ENCODE data around the gene MRPL3.

MRPL3 gene

DNA sequence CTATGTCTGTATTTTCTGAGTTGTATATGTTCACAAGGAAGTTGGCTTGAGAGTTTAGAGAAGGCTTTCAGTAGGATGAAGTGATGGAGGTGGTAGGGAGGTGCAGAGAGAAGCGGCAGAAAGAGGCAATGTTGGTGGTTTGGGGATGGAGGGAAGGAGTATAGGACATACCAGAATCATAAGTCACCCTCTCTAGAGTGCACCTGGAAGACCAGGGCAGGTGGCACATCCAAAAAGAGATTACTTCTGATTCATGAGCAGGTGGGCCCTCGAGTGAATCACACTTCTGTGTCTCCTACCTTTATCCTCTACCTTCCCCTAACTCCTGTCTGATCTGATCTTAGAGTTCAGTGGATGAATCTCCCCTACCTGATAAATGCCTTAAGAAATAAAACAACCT lies 41.8 kb upstream of the MRPL3 start:
- TF ChIP-seq, protein P1, sequence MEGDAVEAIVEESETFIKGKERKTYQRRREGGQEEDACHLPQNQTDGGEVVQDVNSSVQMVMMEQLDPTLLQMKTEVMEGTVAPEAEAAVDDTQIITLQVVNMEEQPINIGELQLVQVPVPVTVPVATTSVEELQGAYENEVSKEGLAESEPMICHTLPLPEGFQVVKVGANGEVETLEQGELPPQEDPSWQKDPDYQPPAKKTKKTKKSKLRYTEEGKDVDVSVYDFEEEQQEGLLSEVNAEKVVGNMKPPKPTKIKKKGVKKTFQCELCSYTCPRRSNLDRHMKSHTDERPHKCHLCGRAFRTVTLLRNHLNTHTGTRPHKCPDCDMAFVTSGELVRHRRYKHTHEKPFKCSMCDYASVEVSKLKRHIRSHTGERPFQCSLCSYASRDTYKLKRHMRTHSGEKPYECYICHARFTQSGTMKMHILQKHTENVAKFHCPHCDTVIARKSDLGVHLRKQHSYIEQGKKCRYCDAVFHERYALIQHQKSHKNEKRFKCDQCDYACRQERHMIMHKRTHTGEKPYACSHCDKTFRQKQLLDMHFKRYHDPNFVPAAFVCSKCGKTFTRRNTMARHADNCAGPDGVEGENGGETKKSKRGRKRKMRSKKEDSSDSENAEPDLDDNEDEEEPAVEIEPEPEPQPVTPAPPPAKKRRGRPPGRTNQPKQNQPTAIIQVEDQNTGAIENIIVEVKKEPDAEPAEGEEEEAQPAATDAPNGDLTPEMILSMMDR (IDR thresholded peaks at IDR 0.05; ENCODE audit: low read depth, low read length, missing control alignments), result no peak
- DNase-seq (ENCODE audit: low read depth), result no peak

DNA sequence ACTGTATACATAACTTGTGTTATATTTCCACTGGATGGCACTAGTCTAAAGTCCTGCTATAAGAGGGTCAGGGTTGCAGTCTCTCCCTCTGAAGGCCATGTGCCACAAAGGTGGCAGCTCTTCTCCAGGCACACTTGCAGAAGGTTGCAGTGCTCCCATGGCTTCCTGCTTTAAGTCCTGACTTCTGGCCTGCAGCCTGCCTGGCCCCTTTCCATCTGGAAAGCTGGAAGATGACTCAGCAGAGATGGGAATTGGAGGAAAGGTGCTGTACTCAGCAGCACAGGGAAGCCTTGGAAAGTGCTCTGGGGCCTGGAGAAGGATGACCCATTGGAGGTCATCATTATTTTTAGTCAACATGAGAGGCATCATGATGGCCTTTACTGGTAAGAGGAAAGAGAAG lies 40.9 kb upstream of the MRPL3 start:
- no peak for DNase-seq (ENCODE audit: low read depth)
- TF ChIP-seq, protein P1 (IDR thresholded peaks at IDR 0.05; ENCODE audit: low read depth, low read length, missing control alignments), result no peak

More for the DNA sequence above, 41.8 kb upstream of the MRPL3 start:
- no peak overlapping the region for H3K4me3 ChIP-seq (ENCODE audit: low read depth, low read length)

DNA sequence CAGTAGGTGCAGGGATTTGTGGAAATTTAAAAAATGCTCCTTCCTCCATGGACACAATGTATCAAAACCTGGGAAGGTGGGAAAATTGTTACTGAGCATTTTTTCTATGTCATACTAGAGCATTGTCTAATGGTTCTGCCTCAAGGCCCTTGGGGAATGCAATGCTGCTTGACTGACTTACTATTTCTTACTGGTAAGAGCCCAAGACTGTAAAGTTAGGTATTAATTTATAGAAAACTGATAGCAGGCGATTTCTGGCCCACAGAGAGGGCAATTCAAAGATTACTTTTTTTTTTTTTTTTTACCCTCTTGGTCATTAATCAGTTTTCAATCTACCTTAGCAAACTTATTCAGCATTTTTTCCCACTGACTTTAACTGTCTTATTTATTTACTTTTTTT lies 38.5 kb upstream of the MRPL3 start:
- no peak overlapping the region for H3K4me3 ChIP-seq (ENCODE audit: low read depth, low read length)
- DNase-seq (ENCODE audit: low read depth), result no peak
- TF ChIP-seq, protein P1 (IDR thresholded peaks at IDR 0.05; ENCODE audit: low read depth, low read length, missing control alignments), result no peak

More for the DNA sequence above, 40.9 kb upstream of the MRPL3 start:
- no peak overlapping the region for H3K4me3 ChIP-seq (ENCODE audit: low read depth, low read length)

DNA sequence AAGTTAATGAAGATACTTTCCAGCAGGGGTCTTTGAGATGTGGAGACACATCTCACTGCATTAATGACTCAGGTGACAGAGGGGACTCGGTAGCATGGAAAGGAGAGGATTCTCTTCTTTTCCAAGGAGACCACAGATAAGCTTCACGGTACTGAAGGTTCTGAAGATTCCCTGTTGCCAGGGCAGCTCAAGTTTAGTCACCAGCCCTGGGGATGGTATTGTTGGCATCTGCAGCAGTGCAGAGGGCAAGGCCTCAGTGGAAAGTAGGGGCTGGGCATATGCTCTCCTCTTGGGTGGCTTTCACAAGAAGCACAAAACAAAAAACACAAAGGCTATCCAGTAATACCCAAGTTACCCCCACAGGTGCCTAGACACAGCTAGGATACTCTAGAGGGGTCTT lies 38.0 kb upstream of the MRPL3 start:
- DNase-seq (ENCODE audit: low read depth), result no peak
- TF ChIP-seq, protein P1 (IDR thresholded peaks at IDR 0.05; ENCODE audit: low read depth, low read length, missing control alignments), result no peak
- no peak overlapping the region for H3K4me3 ChIP-seq (ENCODE audit: low read depth, low read length)

DNA sequence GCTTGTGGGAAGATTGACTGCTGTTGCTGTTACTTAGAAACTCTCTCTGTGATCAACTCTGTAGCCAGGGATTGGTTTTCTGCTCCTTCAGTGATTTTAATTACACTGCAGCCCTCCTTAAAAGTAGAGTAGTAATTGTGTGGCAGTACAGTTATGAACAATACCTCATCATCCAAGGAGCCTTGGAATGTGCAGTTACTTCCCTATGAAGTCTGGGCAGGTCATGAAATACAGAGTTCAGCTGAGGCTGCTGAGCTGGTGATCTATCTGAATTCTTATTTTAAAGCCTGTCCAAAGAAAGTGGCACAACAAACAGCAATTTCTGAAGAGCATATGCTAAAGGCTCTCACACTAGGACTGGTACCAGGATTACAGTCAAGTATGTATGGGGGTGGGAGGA lies 37.4 kb upstream of the MRPL3 start:
- TF ChIP-seq, protein P1 (IDR thresholded peaks at IDR 0.05; ENCODE audit: low read depth, low read length, missing control alignments), result no peak
- DNase-seq (ENCODE audit: low read depth), result no peak
- no peak overlapping the region for H3K4me3 ChIP-seq (ENCODE audit: low read depth, low read length)

DNA sequence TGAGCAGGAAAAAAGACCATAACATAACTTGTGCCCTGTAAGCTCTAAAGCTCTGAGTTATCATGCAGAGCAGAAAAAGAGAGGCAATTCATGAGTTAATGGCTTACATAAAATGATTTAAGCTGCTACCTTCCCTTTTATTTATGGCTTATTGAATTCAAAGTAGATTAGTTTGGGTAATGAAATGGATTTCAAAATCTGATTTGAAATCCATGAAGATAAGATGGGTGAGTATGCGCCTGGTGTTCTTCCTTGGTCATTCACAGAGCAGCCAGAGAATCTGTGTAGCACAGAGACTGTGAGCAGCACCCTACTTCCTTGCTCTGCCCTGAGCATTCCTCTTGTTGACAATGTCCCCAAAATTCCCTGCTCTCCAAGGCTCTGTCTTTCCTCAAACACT lies 36.2 kb upstream of the MRPL3 start:
- no peak for DNase-seq (ENCODE audit: low read depth)
- no peak overlapping the region for H3K4me3 ChIP-seq (ENCODE audit: low read depth, low read length)
- TF ChIP-seq, protein P1 (IDR thresholded peaks at IDR 0.05; ENCODE audit: low read depth, low read length, missing control alignments), result no peak

DNA sequence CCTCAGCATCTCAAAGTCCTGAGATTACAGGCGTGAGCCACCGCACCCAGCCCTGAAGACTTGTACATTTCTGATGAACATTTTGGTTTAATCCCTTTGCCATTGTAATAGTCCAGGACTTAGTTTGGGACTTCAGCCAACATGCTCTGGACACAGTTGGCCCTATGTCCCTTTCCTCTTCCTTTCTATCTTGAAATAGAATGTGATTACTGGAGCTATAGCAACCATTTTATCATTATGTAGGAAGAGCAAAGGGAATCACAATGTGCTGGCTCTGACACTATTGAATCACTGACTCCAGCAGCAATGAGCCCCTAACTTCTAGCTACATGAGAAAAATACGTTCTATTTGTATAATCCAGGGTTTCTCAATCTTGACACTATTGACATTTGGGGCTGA lies 34.8 kb upstream of the MRPL3 start:
- TF ChIP-seq, protein P1 (IDR thresholded peaks at IDR 0.05; ENCODE audit: low read depth, low read length, missing control alignments), result no peak
- DNase-seq (ENCODE audit: low read depth), result no peak
- H3K4me3 ChIP-seq (ENCODE audit: low read depth, low read length), result no peak overlapping the region
